Liver (tissue), 3 donors: ENCODE measurements around the gene MTA3.

Experiments used
- CTCF ChIP-seq: fragments of 150-350 bp; IDR thresholded peaks from 2 replicates; pipeline ENCODE4 v1.5.1; 2017; ENCODE audit warnings: improper control_type of control experiment, low read depth, low read length; ENCODE audit not compliant: missing input control
- EGR1 ChIP-seq, 2 donors: IDR thresholded peaks; 2 replicates each; pipeline ENCODE4 v1.6.1; 2016 to 2018; ENCODE audit warnings: antibody characterized with exemption in 2 of 2, low read depth in 2 of 2
- FOXA1 ChIP-seq: IDR thresholded peaks from 2 replicates; pipeline ENCODE4 v1.6.1; 2016; ENCODE audit warnings: antibody characterized with exemption
- JUND ChIP-seq, 2 donors: IDR thresholded peaks; 2 replicates each; pipeline ENCODE4 v1.6.1; 2016; ENCODE audit warnings: antibody characterized with exemption in 2 of 2
- RAD21 ChIP-seq, 2 donors: IDR thresholded peaks; 2 replicates each; pipeline ENCODE4 v1.6.1; 2016; ENCODE audit warnings: antibody characterized with exemption in 2 of 2, mild to moderate bottlenecking in 2 of 2
- RXRA ChIP-seq, 2 donors: IDR thresholded peaks; 2 replicates each; pipeline ENCODE4 v1.6.1; 2017 to 2018; ENCODE audit warnings: antibody characterized with exemption in 2 of 2, mild to moderate bottlenecking in 1 of 2
- SP1 ChIP-seq: IDR thresholded peaks from 2 replicates; pipeline ENCODE4 v1.6.1; 2018; ENCODE audit warnings: antibody characterized with exemption, mild to moderate bottlenecking
- TF ChIP-seq, protein P1 (sequence below): IDR thresholded peaks from 2 replicates; pipeline ENCODE4 v1.6.1; 2016; ENCODE audit warnings: antibody characterized with exemption
- TF ChIP-seq, protein P2 (sequence below): IDR thresholded peaks from 2 replicates; pipeline ENCODE4 v1.6.1; 2016; ENCODE audit warnings: antibody characterized with exemption, mild to moderate bottlenecking
- TF ChIP-seq, protein P3 (sequence below): IDR thresholded peaks from 2 replicates; pipeline ENCODE4 v1.6.1; 2016; ENCODE audit warnings: antibody characterized with exemption
- donor health status: healthy.
- donor health status: healthy.

DNA sequence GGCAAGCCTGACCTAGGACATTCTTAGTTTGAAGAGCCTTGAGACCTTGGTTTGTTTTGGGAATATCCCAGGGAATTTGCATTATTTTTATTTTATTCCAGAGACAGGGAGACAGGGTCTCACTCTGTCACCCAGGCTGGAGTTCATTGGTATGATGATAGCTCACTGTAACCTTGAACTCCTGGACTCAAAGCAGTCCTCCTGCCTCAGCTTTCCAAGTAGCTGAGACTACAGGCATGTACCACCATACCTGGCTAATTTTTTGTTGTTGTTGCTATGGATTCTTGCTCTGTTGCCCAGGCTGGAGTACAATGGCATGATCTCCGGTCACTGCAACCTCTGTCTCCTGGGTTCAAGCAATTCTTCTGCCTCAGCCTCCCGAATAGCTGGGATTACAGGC is 4.8 kb downstream of the MTA3 start:
- TF ChIP-seq RXRA (IDR thresholded peaks at IDR 0.05) (no peak), CTCF (no peak), EGR1 (IDR thresholded peaks at IDR 0.05; ENCODE audit: low read depth in 2 of 2) (no peak), RAD21 (IDR thresholded peaks at IDR 0.05) (no peak), SP1 (no peak), JUND (IDR thresholded peaks at IDR 0.05) (no peak), FOXA1 (no peak)
- TF ChIP-seq, protein P1, sequence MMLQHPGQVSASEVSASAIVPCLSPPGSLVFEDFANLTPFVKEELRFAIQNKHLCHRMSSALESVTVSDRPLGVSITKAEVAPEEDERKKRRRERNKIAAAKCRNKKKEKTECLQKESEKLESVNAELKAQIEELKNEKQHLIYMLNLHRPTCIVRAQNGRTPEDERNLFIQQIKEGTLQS = no peak
- TF ChIP-seq, protein P2, sequence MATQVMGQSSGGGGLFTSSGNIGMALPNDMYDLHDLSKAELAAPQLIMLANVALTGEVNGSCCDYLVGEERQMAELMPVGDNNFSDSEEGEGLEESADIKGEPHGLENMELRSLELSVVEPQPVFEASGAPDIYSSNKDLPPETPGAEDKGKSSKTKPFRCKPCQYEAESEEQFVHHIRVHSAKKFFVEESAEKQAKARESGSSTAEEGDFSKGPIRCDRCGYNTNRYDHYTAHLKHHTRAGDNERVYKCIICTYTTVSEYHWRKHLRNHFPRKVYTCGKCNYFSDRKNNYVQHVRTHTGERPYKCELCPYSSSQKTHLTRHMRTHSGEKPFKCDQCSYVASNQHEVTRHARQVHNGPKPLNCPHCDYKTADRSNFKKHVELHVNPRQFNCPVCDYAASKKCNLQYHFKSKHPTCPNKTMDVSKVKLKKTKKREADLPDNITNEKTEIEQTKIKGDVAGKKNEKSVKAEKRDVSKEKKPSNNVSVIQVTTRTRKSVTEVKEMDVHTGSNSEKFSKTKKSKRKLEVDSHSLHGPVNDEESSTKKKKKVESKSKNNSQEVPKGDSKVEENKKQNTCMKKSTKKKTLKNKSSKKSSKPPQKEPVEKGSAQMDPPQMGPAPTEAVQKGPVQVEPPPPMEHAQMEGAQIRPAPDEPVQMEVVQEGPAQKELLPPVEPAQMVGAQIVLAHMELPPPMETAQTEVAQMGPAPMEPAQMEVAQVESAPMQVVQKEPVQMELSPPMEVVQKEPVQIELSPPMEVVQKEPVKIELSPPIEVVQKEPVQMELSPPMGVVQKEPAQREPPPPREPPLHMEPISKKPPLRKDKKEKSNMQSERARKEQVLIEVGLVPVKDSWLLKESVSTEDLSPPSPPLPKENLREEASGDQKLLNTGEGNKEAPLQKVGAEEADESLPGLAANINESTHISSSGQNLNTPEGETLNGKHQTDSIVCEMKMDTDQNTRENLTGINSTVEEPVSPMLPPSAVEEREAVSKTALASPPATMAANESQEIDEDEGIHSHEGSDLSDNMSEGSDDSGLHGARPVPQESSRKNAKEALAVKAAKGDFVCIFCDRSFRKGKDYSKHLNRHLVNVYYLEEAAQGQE = no peak
- TF ChIP-seq, protein P3, sequence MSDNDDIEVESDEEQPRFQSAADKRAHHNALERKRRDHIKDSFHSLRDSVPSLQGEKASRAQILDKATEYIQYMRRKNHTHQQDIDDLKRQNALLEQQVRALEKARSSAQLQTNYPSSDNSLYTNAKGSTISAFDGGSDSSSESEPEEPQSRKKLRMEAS = no peak
